ENCODE measurements around the gene SLC13A5.

The SLC13A5 gene

GRCh38 chr17:6690641-6691040 lies 22.5 kb downstream of the SLC13A5 start:
- TF ChIP-seq MYC (IDR thresholded peaks at IDR 0.05; ENCODE audit: low read depth, low read length) (no peak), POLR2A (IDR thresholded peaks at IDR 0.05; ENCODE audit: extremely low read depth, insufficient read length) (no peak), MAX (IDR thresholded peaks at IDR 0.05; ENCODE audit: low read depth, low read length) (no peak), CTCF (IDR thresholded peaks at IDR 0.05; ENCODE audit: low read depth, low read length) (no peak)
- DNase-seq (ENCODE audit: low read depth), result no peak
- no peak overlapping the region for H3K4me3 ChIP-seq (ENCODE audit: low read depth, low read length)

GRCh38 chr17:6688944-6689343 lies 24.2 kb downstream of the SLC13A5 start:
- H3K4me3 ChIP-seq (ENCODE audit: low read depth, low read length), result no peak overlapping the region
- TF ChIP-seq CTCF (IDR thresholded peaks at IDR 0.05; ENCODE audit: low read depth, low read length), result no peak
- no peak for TF ChIP-seq MYC (IDR thresholded peaks at IDR 0.05; ENCODE audit: low read depth, low read length)
- no peak for TF ChIP-seq POLR2A (IDR thresholded peaks at IDR 0.05; ENCODE audit: extremely low read depth, insufficient read length)
- no peak for TF ChIP-seq MAX (IDR thresholded peaks at IDR 0.05; ENCODE audit: low read depth, low read length)
- no peak for DNase-seq (ENCODE audit: low read depth)

DNA sequence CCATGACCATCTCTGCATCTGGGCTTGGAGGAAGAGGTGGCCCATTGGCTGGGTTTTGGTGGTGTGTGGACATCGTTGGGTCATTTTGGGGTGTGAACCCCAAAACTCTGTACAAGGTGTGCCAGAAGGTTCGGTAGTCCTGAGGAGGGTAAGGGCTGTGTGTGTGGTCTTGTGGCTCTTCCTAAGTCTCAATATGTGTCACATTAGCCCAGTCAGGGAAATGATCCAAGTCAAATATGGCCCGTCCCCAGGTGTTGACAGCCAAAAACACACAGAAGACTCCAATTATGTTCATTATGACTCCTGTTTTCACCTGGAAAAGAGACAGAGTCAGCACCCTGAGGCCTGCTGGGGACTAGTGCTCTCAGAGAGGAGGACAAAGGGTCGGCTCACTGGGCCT lies 27.1 kb downstream of the SLC13A5 start:
- TF ChIP-seq MAX (IDR thresholded peaks at IDR 0.05; ENCODE audit: low read depth, low read length) (no peak), POLR2A (IDR thresholded peaks at IDR 0.05; ENCODE audit: extremely low read depth, insufficient read length) (no peak)
- no peak overlapping the region for H3K4me3 ChIP-seq (ENCODE audit: low read depth, low read length)
- DNase-seq (ENCODE audit: low read depth), result no peak

DNA sequence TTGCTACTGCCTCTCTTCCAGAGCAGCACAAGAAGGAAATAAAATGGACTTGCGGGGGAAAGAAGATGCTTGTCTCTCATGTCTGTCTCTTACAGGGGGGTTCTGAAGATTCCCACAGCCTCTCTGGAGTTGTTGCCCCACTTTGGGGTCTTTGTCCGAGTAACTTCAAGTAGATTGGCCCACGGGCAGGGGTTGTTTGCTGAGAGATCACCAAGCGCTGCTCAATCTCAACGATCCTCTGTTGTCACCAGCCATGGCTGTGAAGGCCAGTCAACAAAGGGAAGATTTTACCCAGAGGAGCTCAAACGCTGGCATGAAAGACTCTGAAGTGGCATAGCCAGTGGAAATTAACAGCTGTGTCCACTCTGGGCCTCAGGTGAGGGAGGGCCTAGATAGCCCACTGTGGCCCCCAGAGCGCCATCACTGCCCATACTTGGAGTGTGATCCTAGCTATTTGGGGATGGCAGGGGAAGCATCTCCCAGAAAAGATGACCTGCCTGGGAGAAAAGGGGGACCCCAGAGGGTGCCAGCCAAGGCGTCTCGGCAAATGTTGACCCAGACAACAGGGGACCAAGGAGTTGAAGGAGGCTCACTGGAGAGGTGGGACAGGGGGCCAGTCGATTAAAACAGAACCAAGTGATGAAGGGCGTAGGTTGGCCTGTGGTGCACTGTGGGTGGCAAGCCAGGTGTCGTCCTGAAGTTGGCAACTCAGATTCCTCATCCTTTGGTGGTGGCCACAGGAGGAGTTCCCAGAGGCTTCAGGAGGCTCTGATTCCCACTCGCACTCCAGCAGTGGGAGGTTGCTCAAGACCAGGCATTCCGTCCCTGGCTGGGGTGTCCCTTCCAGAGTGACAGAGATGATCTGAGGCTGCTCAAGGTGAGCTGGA lies 28.0 kb downstream of the SLC13A5 start:
- no peak overlapping the region for H3K4me3 ChIP-seq (ENCODE audit: low read depth, low read length)
- no peak for DNase-seq (ENCODE audit: low read depth)
- TF ChIP-seq MYC (IDR thresholded peaks at IDR 0.05; ENCODE audit: low read depth, low read length), result no peak
- TF ChIP-seq POLR2A (IDR thresholded peaks at IDR 0.05; ENCODE audit: extremely low read depth, insufficient read length), result no peak
- TF ChIP-seq CTCF (IDR thresholded peaks at IDR 0.05; ENCODE audit: low read depth, low read length), result no peak
- no peak for TF ChIP-seq MAX (IDR thresholded peaks at IDR 0.05; ENCODE audit: low read depth, low read length)

- TF ChIP-seq MYC (IDR thresholded peaks at IDR 0.05; ENCODE audit: low read depth, low read length) (no peak), POLR2A (IDR thresholded peaks at IDR 0.05; ENCODE audit: extremely low read depth, insufficient read length) (no peak)
- no peak overlapping the region for H3K4me3 ChIP-seq (ENCODE audit: low read depth, low read length)
- no peak for DNase-seq (ENCODE audit: low read depth)
These were observed 28.7 kb downstream of the SLC13A5 start for GRCh38 chr17:6684460-6684783.

DNA sequence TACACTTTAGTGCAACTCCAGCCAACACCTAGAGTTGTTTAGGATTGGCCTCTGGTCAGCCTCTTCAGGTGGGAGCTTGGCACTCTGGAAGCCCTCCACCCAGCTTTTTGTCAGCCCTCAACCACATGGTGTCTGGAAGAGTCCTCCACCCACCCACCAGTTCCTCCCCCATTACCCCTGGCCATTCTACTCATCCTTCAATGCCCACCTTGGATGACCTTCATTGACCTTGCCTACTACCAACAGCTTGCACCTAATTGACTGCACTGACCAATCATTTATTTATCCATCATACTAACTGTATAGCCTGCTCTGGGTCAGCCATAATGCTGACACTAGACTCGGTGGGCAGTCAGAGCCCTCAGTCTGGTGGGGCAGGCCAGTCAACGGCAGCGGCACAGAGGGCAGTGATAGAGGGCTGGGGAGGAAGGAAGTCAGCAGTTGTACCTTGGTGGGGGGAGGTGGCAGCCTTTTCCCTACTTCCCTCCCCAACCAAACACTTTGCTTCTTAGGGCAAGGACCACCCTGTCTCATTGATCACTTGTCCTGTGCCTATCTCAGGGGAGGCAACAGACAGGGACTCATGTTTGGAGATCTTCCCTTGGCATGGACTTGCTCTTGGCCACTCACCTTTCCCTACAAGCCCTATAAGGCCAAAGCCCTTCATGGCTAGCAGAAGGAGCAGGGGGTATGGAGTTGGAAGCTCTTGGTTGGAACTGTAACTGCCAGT lies 29.3 kb downstream of the SLC13A5 start:
- no peak for DNase-seq (ENCODE audit: low read depth)
- TF ChIP-seq MAX (IDR thresholded peaks at IDR 0.05; ENCODE audit: low read depth, low read length) (no peak), MYC (IDR thresholded peaks at IDR 0.05; ENCODE audit: low read depth, low read length) (no peak), POLR2A (IDR thresholded peaks at IDR 0.05; ENCODE audit: extremely low read depth, insufficient read length) (no peak), CTCF (IDR thresholded peaks at IDR 0.05; ENCODE audit: low read depth, low read length) (no peak)
- H3K4me3 ChIP-seq (ENCODE audit: low read depth, low read length), result no peak overlapping the region

Data from NB4 (cell line).